HEK293 (cell line): ENCODE data around the gene BCR.

Source experiments
- CTCF ChIA-PET: fragments of 350-600 bp; formaldehyde crosslinking; extraction: SDS; loops from one replicate; lab custom pipeline; 2021; ENCODE audit warnings: antibody characterized with exemption; lab: Yijun Ruan, JAX
- POLR2A ChIA-PET: fragments of 300-600 bp; formaldehyde crosslinking; extraction: SDS; loops from one replicate; lab custom pipeline; 2020; ENCODE audit warnings: antibody characterized with exemption, inconsistent platforms; lab: Yijun Ruan, JAX
- H3K27ac ChIP-seq: fragments of 200-500 bp; sonication (Bioruptor generic); 2 replicates; pipeline ENCODE4 v1.5.1; 2014; ENCODE audit warnings: low read depth, low read length, control low read depth, inconsistent platforms; ENCODE audit errors: extremely low read depth
- H3K36me3 ChIP-seq, 2 experiments: fragments of 200-500 bp in 1 of 2; sonication (Bioruptor generic) in 1 of 2; 1 replicate in 1 of 2; 2 replicates in 1 of 2; pipeline ENCODE4 v1.5.1; 2014 to 2017; ENCODE audit warnings: inconsistent platforms in 2 of 2, low read length in 2 of 2; ENCODE audit not compliant: control insufficient read depth in 2 of 2, insufficient read depth in 1 of 2
- H3K4me1 ChIP-seq: fragments of 200-500 bp; sonication (Bioruptor generic); 2 replicates; pipeline ENCODE4 v1.5.1; 2014; ENCODE audit warnings: mild to moderate bottlenecking, low read length, inconsistent platforms; ENCODE audit not compliant: control insufficient read depth, insufficient read depth
- H3K4me3 ChIP-seq: 2 replicates; pipeline ENCODE4 v1.5.1; 2011; ENCODE audit warnings: low read depth, mild to moderate bottlenecking, control low read depth, low read length, moderate library complexity
- H3K9me3 ChIP-seq: fragments of 200-500 bp; sonication (Bioruptor generic); 2 replicates; pipeline ENCODE4 v1.5.1; 2014; ENCODE audit warnings: low read depth, low read length, inconsistent platforms; ENCODE audit not compliant: control insufficient read depth, insufficient read depth
- BCL11A ChIP-seq: fragments of 450-650 bp; formaldehyde crosslinking; IDR thresholded peaks from 2 replicates; pipeline ENCODE4 v1.5.1; 2016; ENCODE audit warnings: low read depth, missing biosample characterization, missing genetic modification characterization
- KLF1 ChIP-seq: fragments of 450-650 bp; formaldehyde crosslinking; IDR thresholded peaks from 2 replicates; pipeline ENCODE4 v1.5.1; 2016; ENCODE audit warnings: missing biosample characterization, missing genetic modification characterization
- OVOL3 ChIP-seq: fragments of 450-650 bp; formaldehyde crosslinking; IDR thresholded peaks from 2 replicates; pipeline ENCODE4 v1.5.1; 2016; ENCODE audit warnings: missing biosample characterization, missing genetic modification characterization
- REPIN1 ChIP-seq: fragments of 450-650 bp; formaldehyde crosslinking; IDR thresholded peaks from 2 replicates; pipeline ENCODE4 v1.5.1; 2017; ENCODE audit warnings: missing biosample characterization, missing genetic modification characterization, low read depth
- SP3 ChIP-seq: fragments of 450-650 bp; formaldehyde crosslinking; IDR thresholded peaks from 2 replicates; pipeline ENCODE4 v1.5.1; 2016; ENCODE audit warnings: missing biosample characterization, missing genetic modification characterization
- ZFP37 ChIP-seq: fragments of 450-650 bp; formaldehyde crosslinking; IDR thresholded peaks from 2 replicates; pipeline ENCODE4 v1.5.1; 2016; ENCODE audit warnings: missing biosample characterization, missing genetic modification characterization
- ZNF350 ChIP-seq: fragments of 450-650 bp; formaldehyde crosslinking; IDR thresholded peaks from 2 replicates; pipeline ENCODE4 v1.5.0; 2017; ENCODE audit warnings: missing biosample characterization, mild to moderate bottlenecking, missing genetic modification characterization
- ZNF354C ChIP-seq: fragments of 450-650 bp; formaldehyde crosslinking; IDR thresholded peaks from 2 replicates; pipeline ENCODE4 v1.5.1; 2016; ENCODE audit warnings: missing biosample characterization, missing genetic modification characterization, low read depth, borderline replicate concordance
- ZNF555 ChIP-seq: fragments of 450-650 bp; formaldehyde crosslinking; conservative IDR thresholded peaks from 2 replicates; pipeline ENCODE4 v1.5.1; 2017; ENCODE audit warnings: missing biosample characterization, mild to moderate bottlenecking, missing genetic modification characterization, inconsistent platforms
- ZNF621 ChIP-seq: fragments of 450-650 bp; formaldehyde crosslinking; IDR thresholded peaks from 2 replicates; pipeline ENCODE4 v1.5.1; 2017; ENCODE audit warnings: missing biosample characterization, missing genetic modification characterization
- ZNF623 ChIP-seq: fragments of 450-650 bp; formaldehyde crosslinking; IDR thresholded peaks from 2 replicates; pipeline ENCODE4 v1.5.1; 2016; ENCODE audit warnings: missing biosample characterization, missing genetic modification characterization
- ZNF626 ChIP-seq: fragments of 450-650 bp; sonication (Bioruptor Pico); formaldehyde crosslinking; IDR thresholded peaks from 2 replicates; pipeline ENCODE4 v1.5.1; 2018; ENCODE audit warnings: missing biosample characterization, missing genetic modification characterization, inconsistent platforms
- ZNF629 ChIP-seq: fragments of 450-650 bp; formaldehyde crosslinking; IDR thresholded peaks from 2 replicates; pipeline ENCODE4 v1.5.1; 2017; ENCODE audit warnings: missing biosample characterization, missing genetic modification characterization
- ZNF837 ChIP-seq: fragments of 450-650 bp; formaldehyde crosslinking; IDR thresholded peaks from 2 replicates; pipeline ENCODE4 v1.5.1; 2016; ENCODE audit warnings: missing biosample characterization, missing genetic modification characterization
- ZSCAN23 ChIP-seq: fragments of 450-650 bp; formaldehyde crosslinking; IDR thresholded peaks from 2 replicates; pipeline ENCODE4 v1.5.1; 2016; ENCODE audit warnings: missing biosample characterization, missing genetic modification characterization
- TF ChIP-seq, protein P1 (sequence below): fragments of 450-650 bp; formaldehyde crosslinking; IDR thresholded peaks from 2 replicates; pipeline ENCODE4 v1.5.1; 2016; ENCODE audit warnings: missing biosample characterization, missing genetic modification characterization
- TF ChIP-seq, protein P2 (sequence below): fragments of 450-650 bp; formaldehyde crosslinking; IDR thresholded peaks from 2 replicates; pipeline ENCODE4 v1.5.1; 2016; ENCODE audit warnings: missing biosample characterization, missing genetic modification characterization, borderline replicate concordance
- TF ChIP-seq, protein P3 (sequence below): fragments of 450-650 bp; formaldehyde crosslinking; IDR thresholded peaks from 2 replicates; pipeline ENCODE4 v1.5.1; 2017; ENCODE audit warnings: missing biosample characterization, missing genetic modification characterization
- TF ChIP-seq, protein P4 (sequence below): fragments of 450-650 bp; formaldehyde crosslinking; IDR thresholded peaks from 2 replicates; pipeline ENCODE4 v1.5.1; 2016; ENCODE audit warnings: missing biosample characterization, missing genetic modification characterization

The BCR gene

DNA sequence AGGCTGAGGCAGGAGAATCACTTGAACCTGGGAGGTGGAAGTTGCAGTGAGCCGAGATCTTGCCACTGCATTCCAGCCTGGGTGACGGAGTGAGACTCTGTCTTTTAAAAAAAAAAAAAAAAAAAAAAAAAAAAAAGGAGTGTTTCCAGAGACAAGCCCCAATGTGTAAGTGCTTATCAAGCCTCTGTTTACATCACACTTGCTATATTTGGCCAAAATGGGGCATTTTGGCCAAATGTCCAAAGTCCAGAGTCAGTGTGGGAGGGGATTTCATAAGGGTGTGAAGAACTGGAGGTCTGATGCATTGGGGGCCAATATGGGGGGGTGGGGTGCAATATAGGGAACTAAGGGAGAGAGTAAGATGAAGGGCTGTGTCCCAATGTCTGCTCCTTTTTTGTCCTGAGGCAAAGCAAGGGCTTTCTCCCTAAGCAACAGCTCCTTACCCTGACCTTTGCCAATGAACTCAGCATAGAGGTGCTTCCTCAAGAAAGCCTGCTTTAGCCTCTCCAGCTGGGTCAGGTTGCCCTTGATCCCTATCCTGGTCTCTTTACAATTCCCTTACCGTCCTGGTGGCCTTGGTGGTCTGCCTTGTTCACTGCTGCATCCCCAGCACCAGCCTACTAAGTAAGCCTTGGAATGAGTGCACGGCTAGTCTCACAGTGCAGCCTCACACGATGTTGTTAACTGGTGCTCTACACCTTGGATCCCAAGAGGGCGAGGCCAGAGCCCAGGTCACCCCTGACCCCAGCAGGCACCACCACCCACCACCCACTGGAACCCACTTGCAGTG is 14.1 kb upstream of the BCR start:
- CTCF ChIA-PET: interaction anchor here (0.8 to 1.0 kb wide), 3 partner anchors 8 to 63 kb away, joined by 3 to 5 read pairs (median 3); no protein-coding TSS in a partner anchor
- no peaks in the 10 kb centered on the region for H3K4me1 ChIP-seq
- H3K9me3 ChIP-seq: no peaks in the 10 kb centered on the region
- H3K36me3 ChIP-seq: no peaks in the 10 kb centered on the region
- TF ChIP-seq ZNF350 (tag by site-specific recombination) (no peak), ZNF621 (tag by site-specific recombination) (no peak), OVOL3 (tag by site-specific recombination) (no peak), ZFP37 (tag by site-specific recombination) (no peak), ZNF555 (tag by site-specific recombination) (no peak), ZSCAN23 (tag by site-specific recombination) (no peak), ZNF354C (tag by site-specific recombination) (no peak), BCL11A (tag by site-specific recombination) (no peak), SP3 (tag by site-specific recombination) (no peak), KLF1 (tag by site-specific recombination) (no peak), ZNF623 (no peak), REPIN1 (tag by site-specific recombination) (no peak), ZNF629 (no peak), ZNF626 (no peak), ZNF837 (no peak)
- TF ChIP-seq, protein P1, sequence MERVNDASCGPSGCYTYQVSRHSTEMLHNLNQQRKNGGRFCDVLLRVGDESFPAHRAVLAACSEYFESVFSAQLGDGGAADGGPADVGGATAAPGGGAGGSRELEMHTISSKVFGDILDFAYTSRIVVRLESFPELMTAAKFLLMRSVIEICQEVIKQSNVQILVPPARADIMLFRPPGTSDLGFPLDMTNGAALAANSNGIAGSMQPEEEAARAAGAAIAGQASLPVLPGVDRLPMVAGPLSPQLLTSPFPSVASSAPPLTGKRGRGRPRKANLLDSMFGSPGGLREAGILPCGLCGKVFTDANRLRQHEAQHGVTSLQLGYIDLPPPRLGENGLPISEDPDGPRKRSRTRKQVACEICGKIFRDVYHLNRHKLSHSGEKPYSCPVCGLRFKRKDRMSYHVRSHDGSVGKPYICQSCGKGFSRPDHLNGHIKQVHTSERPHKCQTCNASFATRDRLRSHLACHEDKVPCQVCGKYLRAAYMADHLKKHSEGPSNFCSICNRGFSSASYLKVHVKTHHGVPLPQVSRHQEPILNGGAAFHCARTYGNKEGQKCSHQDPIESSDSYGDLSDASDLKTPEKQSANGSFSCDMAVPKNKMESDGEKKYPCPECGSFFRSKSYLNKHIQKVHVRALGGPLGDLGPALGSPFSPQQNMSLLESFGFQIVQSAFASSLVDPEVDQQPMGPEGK (tag by site-specific recombination): no peak
- TF ChIP-seq, protein P2, sequence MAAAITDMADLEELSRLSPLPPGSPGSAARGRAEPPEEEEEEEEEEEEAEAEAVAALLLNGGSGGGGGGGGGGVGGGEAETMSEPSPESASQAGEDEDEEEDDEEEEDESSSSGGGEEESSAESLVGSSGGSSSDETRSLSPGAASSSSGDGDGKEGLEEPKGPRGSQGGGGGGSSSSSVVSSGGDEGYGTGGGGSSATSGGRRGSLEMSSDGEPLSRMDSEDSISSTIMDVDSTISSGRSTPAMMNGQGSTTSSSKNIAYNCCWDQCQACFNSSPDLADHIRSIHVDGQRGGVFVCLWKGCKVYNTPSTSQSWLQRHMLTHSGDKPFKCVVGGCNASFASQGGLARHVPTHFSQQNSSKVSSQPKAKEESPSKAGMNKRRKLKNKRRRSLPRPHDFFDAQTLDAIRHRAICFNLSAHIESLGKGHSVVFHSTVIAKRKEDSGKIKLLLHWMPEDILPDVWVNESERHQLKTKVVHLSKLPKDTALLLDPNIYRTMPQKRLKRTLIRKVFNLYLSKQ (tag by site-specific recombination): no peak
- TF ChIP-seq, protein P3, sequence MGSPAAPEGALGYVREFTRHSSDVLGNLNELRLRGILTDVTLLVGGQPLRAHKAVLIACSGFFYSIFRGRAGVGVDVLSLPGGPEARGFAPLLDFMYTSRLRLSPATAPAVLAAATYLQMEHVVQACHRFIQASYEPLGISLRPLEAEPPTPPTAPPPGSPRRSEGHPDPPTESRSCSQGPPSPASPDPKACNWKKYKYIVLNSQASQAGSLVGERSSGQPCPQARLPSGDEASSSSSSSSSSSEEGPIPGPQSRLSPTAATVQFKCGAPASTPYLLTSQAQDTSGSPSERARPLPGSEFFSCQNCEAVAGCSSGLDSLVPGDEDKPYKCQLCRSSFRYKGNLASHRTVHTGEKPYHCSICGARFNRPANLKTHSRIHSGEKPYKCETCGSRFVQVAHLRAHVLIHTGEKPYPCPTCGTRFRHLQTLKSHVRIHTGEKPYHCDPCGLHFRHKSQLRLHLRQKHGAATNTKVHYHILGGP (tag by site-specific recombination): no peak
- TF ChIP-seq, protein P4, sequence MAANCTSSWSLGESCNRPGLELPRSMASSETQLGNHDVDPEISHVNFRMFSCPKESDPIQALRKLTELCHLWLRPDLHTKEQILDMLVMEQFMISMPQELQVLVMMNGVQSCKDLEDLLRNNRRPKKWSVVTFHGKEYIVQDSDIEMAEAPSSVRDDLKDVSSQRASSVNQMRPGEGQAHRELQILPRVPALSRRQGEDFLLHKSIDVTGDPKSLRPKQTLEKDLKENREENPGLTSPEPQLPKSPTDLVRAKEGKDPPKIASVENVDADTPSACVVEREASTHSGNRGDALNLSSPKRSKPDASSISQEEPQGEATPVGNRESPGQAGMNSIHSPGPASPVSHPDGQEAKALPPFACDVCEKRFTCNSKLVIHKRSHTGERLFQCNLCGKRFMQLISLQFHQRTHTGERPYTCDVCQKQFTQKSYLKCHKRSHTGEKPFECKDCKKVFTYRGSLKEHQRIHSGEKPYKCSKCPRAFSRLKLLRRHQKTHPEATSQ (tag by site-specific recombination): no peak
- no peak overlapping the region for H3K27ac ChIP-seq
- POLR2A ChIA-PET: interaction anchor here (0.6 kb wide), 1 partner anchor 204 kb away, joined by 5 read pairs; no protein-coding TSS in a partner anchor
- H3K4me3 ChIP-seq: no peak overlapping the region
